Memory B cell (primary cell): ENCODE results near the gene SUPT4H1.
A peak's percentile ranks its signal among the peaks of the same experiment; 100 is the strongest.
"Not testable (repeated sequence)": the region's sequence is repeated elsewhere in the genome, so short reads cannot be mapped to it uniquely, and the experiment has no call there.

ENCODE experiments used
- ATAC-seq: fragments of 150-1000 bp; cut with Tn5 transposase; 2 replicates; pipeline ENCODE4 v1.10.0; 2021; ENCODE audit warnings: low read depth, mild to moderate bottlenecking, moderate library complexity
- DNase-seq, 2 donors: peaks; one replicate each; pipeline ENCODE4 v3.0.0; 2022; ENCODE audit warnings: low spot score in 2 of 2
- H3K27ac Mint-ChIP-seq: one replicate; pipeline ENCODE4 v1.8.0; 2022; ENCODE audit warnings: mild to moderate bottlenecking, moderate library complexity, mixed read lengths
- H3K27me3 Mint-ChIP-seq: one replicate; pipeline ENCODE4 v1.8.0; 2022; ENCODE audit warnings: mixed read lengths
- H3K36me3 Mint-ChIP-seq: one replicate; pipeline ENCODE4 v1.8.0; 2022; ENCODE audit warnings: mild to moderate bottlenecking, mixed read lengths
- H3K4me1 Mint-ChIP-seq: one replicate; pipeline ENCODE4 v1.8.0; 2022; ENCODE audit warnings: mixed read lengths
- H3K4me3 Mint-ChIP-seq: one replicate; pipeline ENCODE4 v1.8.0; 2022; ENCODE audit warnings: mild to moderate bottlenecking, moderate library complexity, mixed read lengths
- H3K9me3 Mint-ChIP-seq: one replicate; pipeline ENCODE4 v1.8.0; 2022; ENCODE audit warnings: mixed read lengths

SUPT4H1 gene

DNA sequence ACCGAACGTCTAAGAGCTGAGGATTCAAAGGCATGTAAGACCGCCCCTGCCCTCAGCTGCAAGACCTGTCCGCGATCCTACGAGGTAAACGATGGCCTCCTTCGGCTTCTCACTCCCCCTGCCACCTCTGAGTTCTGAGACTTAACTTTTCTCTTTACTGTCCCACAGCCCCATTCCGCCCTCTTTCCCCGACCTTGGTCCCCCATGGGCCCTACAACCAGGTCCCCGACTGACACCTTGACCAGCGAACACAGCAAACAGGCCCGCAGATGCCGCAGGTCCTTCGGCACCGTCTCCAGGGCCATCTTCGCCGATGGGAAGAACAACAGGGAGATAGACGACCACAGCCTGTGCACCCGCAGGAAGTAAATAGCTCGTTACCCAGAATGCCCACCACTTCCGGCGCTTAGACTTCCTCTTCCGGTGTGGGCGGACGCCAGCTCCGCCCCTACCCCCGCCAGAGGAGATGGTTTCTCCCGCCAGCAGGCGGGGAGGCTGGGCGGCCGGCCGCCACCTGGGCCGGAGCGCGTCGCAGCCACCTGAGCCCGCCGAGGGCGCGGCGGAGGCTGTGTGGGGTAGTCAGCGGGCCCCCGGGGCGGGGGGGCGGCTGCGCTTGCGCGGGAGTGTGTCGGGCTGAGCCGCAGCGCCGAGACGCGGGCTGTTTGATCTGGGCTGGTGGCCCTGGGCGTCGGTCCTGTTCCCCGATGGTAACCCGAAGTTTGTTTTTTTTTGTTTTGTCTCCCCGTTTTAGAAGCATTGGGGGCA lies at the start of gene SUPT4H1:
SUPT4H1 (minus strand) TSS at position 371 of the 765 bp plus-strand sequence; CDS start at position 305, 66 bp downstream.
- Mint-ChIP-seq H3K27ac (peak within 1 kb of the TSS; percentile 97), H3K4me1 (peaks cover 26% of the 10 kb centered on the region), H3K4me3 (peak within 1 kb of the TSS; percentile 99), H3K36me3 (peaks cover 17% of the 10 kb centered on the region), H3K9me3 (no peaks in the 10 kb centered on the region), H3K27me3 (no peaks in the 10 kb centered on the region)
- DNase-seq = peak; percentile 90 to 95
- peak; percentile 94 for ATAC-seq

DNA sequence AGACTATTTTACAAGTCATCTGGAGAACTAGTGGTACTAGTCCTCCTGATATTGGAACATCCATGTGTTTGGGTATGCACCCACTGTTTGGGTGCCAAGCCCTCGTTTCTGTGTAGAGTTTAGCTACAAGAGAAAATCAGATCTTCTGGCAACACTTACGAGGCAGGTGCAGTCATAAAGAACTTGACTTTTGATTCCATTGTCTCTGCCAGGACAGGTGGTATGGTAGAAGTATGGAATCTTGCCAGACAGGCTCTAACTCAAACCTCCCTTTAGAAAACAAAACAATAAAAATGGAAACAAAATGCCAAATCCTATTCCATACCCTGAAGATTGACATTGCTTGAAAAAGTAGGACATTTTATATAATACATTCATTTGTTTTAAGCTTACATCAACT lies 49.3 kb upstream of the SUPT4H1 start:
- Mint-ChIP-seq H3K27ac (no peak overlapping the region), H3K36me3 (peaks cover 2% of the 10 kb centered on the region), H3K27me3 (no peaks in the 10 kb centered on the region), H3K4me1 (no peaks in the 10 kb centered on the region), H3K4me3 (no peak overlapping the region), H3K9me3 (no peaks in the 10 kb centered on the region)
- DNase-seq (no peak), ATAC-seq (no peak)

DNA sequence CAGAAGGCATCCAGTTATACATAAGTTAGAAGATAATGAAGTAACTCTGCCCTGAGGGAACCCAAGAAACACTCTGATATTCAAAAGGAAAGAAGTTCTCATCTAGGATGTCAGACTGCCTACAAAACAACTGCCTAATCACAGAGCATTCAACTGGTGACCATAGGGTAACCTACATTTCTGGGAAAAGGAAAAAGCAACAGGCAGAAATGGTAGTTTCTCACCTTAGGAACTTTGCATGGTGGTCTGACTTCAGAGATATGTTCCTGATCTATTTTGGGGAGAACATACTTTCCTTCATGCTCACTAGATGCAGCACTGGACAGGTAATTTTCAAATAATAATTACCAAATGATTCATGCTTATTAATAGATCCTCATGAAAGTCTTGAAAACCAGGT lies 48.8 kb upstream of the SUPT4H1 start:
- ATAC-seq (no peak), DNase-seq (no peak)
- no peak overlapping the region for H3K27ac Mint-ChIP-seq
- no peaks in the 10 kb centered on the region for H3K4me1 Mint-ChIP-seq
- H3K27me3 Mint-ChIP-seq = no peaks in the 10 kb centered on the region
- H3K9me3 Mint-ChIP-seq = no peaks in the 10 kb centered on the region
- peaks cover 2% of the 10 kb centered on the region for H3K36me3 Mint-ChIP-seq
- no peak overlapping the region for H3K4me3 Mint-ChIP-seq

DNA sequence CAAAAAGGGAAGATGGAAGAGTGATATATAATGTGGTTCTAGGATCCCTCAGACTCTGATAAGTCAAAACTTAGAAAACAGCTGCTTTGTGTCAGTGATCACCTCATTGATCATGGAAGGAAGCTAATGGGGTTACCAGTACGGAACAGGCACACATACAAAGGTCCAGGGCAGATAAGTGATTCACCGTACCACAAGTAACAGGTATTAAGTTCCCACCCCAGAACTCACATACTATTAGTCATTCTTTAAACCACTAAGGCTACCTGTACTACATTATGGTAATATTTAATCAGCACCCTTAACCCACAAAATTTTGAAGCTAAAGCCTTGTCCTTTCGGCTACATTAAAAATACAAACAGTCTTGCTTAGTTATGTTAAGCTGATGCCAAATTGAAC lies 48.0 kb upstream of the SUPT4H1 start:
- Mint-ChIP-seq H3K4me3 (no peak overlapping the region), H3K27ac (no peak overlapping the region), H3K4me1 (no peaks in the 10 kb centered on the region), H3K36me3 (peaks cover 2% of the 10 kb centered on the region), H3K27me3 (no peaks in the 10 kb centered on the region), H3K9me3 (no peaks in the 10 kb centered on the region)
- ATAC-seq (no peak), DNase-seq (no peak)

DNA sequence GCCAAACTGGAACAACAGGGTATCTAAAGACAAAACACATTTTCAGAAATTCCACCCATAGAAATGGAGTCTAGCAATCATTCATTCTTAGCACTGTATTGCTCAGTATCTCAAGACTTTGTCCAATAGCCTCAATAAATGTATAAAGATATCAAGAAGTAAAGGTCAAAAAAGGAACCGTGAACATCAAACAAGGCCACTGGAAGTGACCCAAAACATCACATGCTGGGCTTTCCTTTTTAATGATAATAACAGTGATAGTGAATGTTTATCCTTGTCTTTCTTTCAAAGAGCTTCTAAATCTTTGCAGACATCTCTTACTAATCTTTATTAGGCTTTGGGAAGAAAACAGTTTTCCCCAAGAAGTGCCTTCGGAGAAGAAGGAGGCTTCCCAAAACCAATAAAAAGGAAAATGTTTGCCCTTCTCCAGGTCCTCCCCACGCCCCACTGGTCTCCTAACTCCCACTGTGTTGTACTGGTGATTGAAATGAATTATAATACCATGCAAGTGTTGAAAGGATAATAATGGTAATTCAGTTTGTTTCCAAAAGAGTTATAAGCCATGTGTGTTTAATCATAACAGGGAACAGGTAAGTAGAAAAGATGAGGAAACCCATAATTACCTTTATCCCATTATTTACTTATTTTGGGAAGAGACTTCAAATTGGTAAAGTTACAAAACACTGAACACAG lies 46.7 kb upstream of the SUPT4H1 start:
- Mint-ChIP-seq H3K27ac (no peak overlapping the region), H3K4me3 (no peak overlapping the region), H3K4me1 (no peaks in the 10 kb centered on the region), H3K9me3 (no peaks in the 10 kb centered on the region), H3K36me3 (peaks cover 2% of the 10 kb centered on the region), H3K27me3 (no peaks in the 10 kb centered on the region)
- DNase-seq = no peak
- ATAC-seq = no peak

DNA sequence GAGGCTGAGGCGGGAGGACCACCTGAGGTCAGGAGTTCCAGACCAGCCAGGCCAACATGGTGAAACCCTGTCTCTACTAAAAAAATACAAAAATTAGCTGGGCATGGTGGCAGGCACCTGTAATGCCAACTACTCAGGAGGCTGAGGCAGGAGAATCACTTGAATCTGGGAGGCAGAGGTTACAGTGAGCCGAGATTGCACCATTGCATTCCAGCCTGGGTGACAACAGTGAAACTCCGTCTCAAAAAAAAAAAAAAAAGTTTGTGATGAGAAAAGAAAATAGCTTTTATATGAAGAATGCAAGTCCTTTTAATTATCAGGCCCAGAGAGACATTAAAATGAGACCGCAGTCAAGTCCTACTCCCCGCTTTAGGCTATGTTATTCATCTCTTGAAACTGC lies 45.4 kb upstream of the SUPT4H1 start:
- ATAC-seq, DNase-seq, H3K27me3 Mint-ChIP-seq, H3K9me3 Mint-ChIP-seq, H3K4me3 Mint-ChIP-seq, H3K4me1 Mint-ChIP-seq, H3K36me3 Mint-ChIP-seq, H3K27ac Mint-ChIP-seq: not testable (repeated sequence)

DNA sequence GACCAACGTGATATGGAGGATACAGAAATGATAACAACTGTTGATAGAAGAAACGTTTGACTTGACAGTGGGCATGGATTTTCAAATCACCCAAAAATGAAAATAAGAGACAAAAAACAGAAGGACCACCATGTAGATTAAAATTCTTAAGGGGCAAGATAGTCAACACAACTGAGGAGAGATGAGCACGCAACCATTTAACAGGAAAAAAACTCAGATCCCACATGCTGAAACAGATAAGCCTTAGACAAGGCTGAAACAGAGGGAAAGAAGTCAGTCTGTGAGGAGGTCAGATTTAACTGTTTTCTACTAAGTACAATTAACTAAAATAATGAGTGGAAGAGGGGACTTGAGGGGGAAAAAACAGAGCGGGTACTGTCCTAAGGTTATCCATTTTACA lies 44.2 kb upstream of the SUPT4H1 start:
- Mint-ChIP-seq H3K27ac (no peak overlapping the region), H3K4me1 (no peaks in the 10 kb centered on the region), H3K36me3 (no peaks in the 10 kb centered on the region), H3K4me3 (no peak overlapping the region), H3K9me3 (no peaks in the 10 kb centered on the region), H3K27me3 (no peaks in the 10 kb centered on the region)
- no peak for ATAC-seq
- DNase-seq = no peak

DNA sequence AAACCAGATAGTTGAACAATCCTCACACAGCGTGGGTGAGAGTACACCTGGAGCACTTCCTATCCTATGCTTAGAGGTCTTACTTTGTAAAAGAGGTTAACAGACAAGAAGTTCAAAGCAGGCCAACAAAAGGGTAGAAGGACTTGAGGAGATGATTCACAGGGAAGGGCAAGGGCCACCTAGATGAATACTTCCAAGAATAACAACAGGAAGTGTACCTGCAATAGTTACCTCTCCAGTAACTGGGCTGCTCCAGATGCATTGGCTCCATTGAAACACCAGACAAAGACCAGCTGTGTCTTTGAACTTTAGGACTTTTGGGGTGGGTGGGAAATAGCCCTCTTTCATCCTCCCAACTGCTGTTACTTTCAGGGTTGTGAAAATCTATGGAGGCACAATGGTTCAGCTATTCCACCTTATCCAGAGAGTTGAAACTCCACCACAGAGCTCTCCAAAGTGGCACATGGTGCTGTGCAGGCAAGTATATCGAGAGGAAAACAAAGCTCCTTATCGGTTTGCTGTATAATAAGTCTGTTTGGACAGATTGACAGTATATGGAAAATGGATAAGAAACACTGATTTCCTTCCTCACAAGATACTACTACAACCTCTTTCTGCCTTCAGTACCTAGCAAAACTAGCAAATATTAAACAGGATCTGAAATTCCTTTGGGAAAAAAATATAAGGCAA lies 42.7 kb upstream of the SUPT4H1 start:
- H3K4me1 Mint-ChIP-seq = no peaks in the 10 kb centered on the region
- no peak for ATAC-seq
- H3K27me3 Mint-ChIP-seq = no peaks in the 10 kb centered on the region
- H3K9me3 Mint-ChIP-seq = no peaks in the 10 kb centered on the region
- no peak overlapping the region for H3K27ac Mint-ChIP-seq
- H3K36me3 Mint-ChIP-seq = no peaks in the 10 kb centered on the region
- DNase-seq = no peak
- H3K4me3 Mint-ChIP-seq = no peak overlapping the region

DNA sequence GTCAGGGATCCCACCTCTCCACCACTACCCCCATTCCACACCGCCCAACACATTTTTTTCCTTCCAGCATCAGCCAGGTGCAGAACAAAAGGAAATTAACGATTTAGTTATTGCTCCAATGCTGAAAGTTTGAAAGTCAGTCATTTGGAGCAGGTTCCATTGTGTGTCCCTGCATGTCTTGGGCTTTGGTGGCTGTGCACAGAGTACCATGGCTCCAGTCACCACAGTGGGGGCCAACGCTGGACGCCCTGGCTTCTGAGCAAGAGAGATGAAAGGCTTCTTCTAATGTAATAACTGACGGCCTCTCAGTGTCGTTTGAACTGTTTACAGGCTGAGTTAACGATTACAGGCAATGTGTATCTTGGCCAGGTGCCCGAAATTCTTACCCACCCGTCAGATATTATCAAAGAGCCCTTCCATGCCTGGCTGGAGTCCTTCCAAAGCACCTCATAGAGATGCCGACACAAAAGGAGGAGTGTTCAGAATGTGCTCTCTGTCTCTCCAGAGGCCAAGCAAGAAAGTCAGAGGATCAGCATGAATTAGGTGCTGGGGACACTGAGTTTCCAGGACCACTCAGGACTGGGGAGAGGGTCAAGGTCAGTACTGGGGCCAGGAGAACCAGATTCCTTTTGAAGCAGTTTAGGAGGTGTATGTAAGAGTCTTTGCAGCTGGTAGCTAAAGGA lies 39.4 kb upstream of the SUPT4H1 start:
- ATAC-seq (no peak), DNase-seq (no peak)
- no peaks in the 10 kb centered on the region for H3K9me3 Mint-ChIP-seq
- H3K27me3 Mint-ChIP-seq = no peaks in the 10 kb centered on the region
- no peak overlapping the region for H3K4me3 Mint-ChIP-seq
- peaks cover under 1% of the 10 kb centered on the region for H3K36me3 Mint-ChIP-seq
- no peaks in the 10 kb centered on the region for H3K4me1 Mint-ChIP-seq
- H3K27ac Mint-ChIP-seq = no peak overlapping the region

DNA sequence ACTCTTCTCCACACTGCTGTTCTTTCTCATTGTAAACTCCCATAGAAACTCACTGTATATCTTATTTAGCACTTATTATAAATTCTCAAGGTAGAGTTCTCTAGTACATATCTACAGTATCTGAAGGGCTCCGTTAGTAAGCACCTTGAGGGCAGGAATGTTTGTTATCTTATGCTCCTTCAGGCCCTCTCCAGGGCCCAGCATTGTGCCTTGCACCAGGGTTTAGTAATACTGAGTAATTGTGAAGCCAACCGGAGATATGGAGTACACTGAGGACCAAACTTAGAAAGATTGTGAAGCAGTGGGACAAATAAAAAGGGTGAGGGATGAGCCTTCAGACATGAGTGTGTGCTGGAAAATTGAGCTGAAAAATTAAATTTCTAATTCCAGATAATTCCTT lies 38.9 kb upstream of the SUPT4H1 start:
- ATAC-seq (no peak), DNase-seq (no peak)
- Mint-ChIP-seq H3K27ac (no peak overlapping the region), H3K9me3 (no peaks in the 10 kb centered on the region), H3K36me3 (peaks cover 2% of the 10 kb centered on the region), H3K27me3 (no peaks in the 10 kb centered on the region), H3K4me1 (no peaks in the 10 kb centered on the region), H3K4me3 (no peak overlapping the region)

DNA sequence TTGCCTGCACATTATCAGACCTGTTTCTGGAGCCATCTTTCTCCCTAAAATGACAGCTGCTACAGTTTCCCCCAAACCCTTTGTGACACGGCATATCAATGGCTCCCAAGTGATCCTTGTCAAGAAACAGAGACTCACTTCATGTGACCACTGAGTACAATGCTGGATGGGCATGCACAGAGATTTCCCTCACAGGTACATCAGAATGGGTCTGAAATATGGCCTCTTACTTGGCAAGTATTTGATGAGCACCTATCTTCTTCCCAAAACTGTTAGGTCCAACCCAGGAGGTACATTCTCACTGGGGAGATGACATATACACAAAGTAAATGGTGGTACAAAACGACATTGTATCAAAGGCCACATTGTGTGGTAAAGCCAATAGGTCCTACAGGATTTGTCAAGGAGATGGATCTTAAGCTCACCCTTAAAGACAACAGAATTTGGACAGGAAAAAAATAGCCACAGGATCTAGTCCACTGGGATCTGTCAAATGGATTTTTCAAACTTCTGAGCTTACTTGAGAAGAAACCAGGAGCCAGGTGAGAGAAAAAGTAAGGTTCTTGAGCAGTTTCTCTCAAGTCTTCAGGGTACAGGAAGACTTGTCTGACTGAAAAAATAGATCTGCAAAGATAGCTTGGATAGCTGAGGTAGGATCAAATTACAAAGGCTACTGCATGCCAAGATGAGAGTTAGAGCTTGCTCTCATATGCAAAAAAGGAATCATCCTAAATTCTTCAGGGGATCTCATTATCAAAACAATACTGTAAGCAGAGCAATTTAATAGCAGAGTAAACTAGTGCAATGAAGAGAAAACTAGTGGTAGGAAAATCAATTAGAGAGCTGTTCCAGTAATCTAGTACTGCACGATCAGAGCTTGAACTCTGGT lies 36.5 kb upstream of the SUPT4H1 start:
- DNase-seq (no peak), ATAC-seq (no peak)
- Mint-ChIP-seq H3K4me1 (peaks cover 3% of the 10 kb centered on the region), H3K27ac (no peak overlapping the region), H3K9me3 (no peaks in the 10 kb centered on the region), H3K36me3 (peaks cover 2% of the 10 kb centered on the region), H3K4me3 (no peak overlapping the region), H3K27me3 (no peaks in the 10 kb centered on the region)

DNA sequence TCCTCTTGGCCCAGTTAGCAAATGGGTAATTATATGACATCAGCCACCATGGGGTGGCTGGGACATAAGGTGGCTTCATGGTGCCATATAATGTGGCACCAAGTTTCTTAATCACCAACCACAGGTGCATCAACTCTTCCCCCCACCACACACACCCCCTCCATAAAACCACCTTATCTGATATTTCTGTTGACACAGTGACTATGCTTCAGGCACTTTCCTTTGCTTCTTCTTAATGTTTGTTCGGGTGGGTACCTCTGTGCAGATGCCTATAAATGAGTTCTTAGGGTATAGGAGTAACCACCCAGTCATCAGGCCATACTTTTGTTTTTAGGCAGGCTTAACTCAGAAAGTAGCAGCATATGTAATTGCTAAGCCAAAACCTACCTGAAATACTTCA lies 35.8 kb upstream of the SUPT4H1 start:
- peaks cover 2% of the 10 kb centered on the region for H3K36me3 Mint-ChIP-seq
- DNase-seq (no peak), ATAC-seq (no peak)
- no peaks in the 10 kb centered on the region for H3K27me3 Mint-ChIP-seq
- H3K27ac Mint-ChIP-seq = no peak overlapping the region
- no peaks in the 10 kb centered on the region for H3K9me3 Mint-ChIP-seq
- H3K4me3 Mint-ChIP-seq = no peak overlapping the region
- H3K4me1 Mint-ChIP-seq = peaks cover 3% of the 10 kb centered on the region

DNA sequence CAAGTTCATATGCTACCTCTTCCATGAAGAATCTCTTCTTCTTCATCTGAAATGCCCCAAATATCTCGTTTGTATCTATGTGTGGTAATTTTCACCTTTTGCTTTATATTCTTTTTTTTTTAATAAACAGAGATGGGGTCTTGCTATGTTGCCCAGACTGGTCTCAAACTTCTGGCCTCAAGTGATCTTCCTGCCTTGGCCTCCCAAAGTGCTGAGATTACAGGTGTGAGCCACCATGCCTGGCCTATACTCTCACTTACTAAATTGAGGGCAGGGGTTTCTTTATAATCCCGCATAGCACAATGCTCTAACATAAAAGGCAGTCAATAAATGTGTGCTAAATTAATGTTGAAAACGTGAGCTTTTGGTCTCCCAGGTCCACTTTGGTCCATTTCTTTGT lies 34.7 kb upstream of the SUPT4H1 start:
- no peak overlapping the region for H3K27ac Mint-ChIP-seq
- no peaks in the 10 kb centered on the region for H3K9me3 Mint-ChIP-seq
- ATAC-seq = no peak

More for the DNA sequence above, 34.7 kb upstream of the SUPT4H1 start:
- no peak for DNase-seq
- Mint-ChIP-seq H3K36me3 (peaks cover 2% of the 10 kb centered on the region), H3K4me1 (peaks cover 14% of the 10 kb centered on the region), H3K27me3 (no peaks in the 10 kb centered on the region), H3K4me3 (no peak overlapping the region)
